Upper lobe of right lung (tissue), 1 donor: ENCODE results near the gene PKM. TPM values are rescaled to one million over a fixed set of nuclear protein-coding genes. Genes with fewer than 3 reads are reported as not detected.

Experiments
- ATAC-seq: fragments of 200-7000 bp; cut with Tn5 transposase; one replicate; pipeline ENCODE4 v1.9.1; 2020; ENCODE audit warnings: mild to moderate bottlenecking, moderate library complexity
- DNase-seq: peaks from one replicate; pipeline ENCODE4 v3.0.0-alpha.2; 2020
- H3K27ac ChIP-seq: fragments of 200-600 bp; one replicate; pipeline ENCODE4 v1.8.0; 2022
- H3K27me3 ChIP-seq: fragments of 200-600 bp; one replicate; pipeline ENCODE4 v1.8.0; 2022; ENCODE audit warnings: mild to moderate bottlenecking
- H3K36me3 ChIP-seq: fragments of 200-600 bp; one replicate; pipeline ENCODE4 v1.8.0; 2022
- H3K4me1 ChIP-seq: fragments of 200-600 bp; one replicate; pipeline ENCODE4 v1.8.0; 2022
- H3K4me3 ChIP-seq: fragments of 200-600 bp; one replicate; pipeline ENCODE4 v1.8.0; 2022; ENCODE audit warnings: mild to moderate bottlenecking
- H3K9me3 ChIP-seq: fragments of 200-600 bp; one replicate; pipeline ENCODE4 v1.8.0; 2022
- CTCF ChIP-seq: fragments of 200-600 bp; IDR thresholded peaks from one replicate; pipeline ENCODE4 v1.8.0; 2022; ENCODE audit warnings: antibody characterized with exemption
- intact Hi-C: fragments of 100-400 bp; cut with DNase I; formaldehyde crosslinking; loops from one replicate; pipeline ENCODE4 v1.11.0; 2022
- total RNA-seq: library from RNA; stranded (reverse); fragmentation: NEBNext Ultra II Directional; extraction: Animal tissue kit (Norgen Biotek cat#: 25700); gene quantifications from one replicate; pipeline ENCODE4 v1.2.1, GENCODE V29; 2021
- donor health status: DM: no; HTN: yes; CAD: no; lungs with severe emphysema.

Gene PKM
- total RNA-seq, 1 donor from 2014 or later: 426 TPM

GRCh38 chr15:72216079-72216478 is 14.9 kb downstream of the PKM start:
- peaks cover 4% of the 10 kb centered on the region for H3K4me1 ChIP-seq
- DNase-seq: no peak

DNA sequence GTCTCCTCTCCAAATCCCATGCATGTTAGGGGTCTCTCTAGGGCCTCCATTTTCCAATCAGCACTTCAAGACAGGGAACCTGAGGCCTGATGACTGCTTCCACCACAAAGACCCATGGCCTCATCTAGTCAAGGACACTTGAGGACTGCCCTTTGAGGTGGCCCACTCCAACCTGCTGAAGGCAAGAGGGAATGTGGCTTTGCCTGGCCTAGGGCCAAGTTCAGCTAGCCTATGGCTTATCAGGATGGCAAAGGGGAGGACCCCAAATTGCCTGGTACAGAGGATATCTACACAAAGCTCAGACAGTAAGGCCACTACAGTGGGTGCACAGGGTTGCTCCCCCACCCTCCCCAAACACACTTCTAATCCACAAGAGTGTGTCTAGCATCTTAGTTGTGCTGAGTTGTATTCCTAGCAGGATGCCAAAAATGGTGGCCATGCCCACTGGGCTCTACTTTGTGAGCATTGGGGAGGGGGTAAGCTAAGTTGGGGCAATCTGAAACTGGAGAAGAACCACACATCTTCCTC is 23.4 kb downstream of the PKM start:
- no peak for DNase-seq
- Histone ChIP-seq H3K4me1 (no peaks in the 10 kb centered on the region), H3K27ac (no peak overlapping the region), H3K9me3 (no peaks in the 10 kb centered on the region), H3K4me3 (no peak overlapping the region), H3K27me3 (no peaks in the 10 kb centered on the region), H3K36me3 (peaks cover 100% of the 10 kb centered on the region)
- TF ChIP-seq CTCF: no peak
- intact Hi-C loops: loop anchor here (10.0 kb wide), 1 partner anchor 77 kb away; no protein-coding TSS in a partner anchor
- ATAC-seq: no peak

More at GRCh38 chr15:72216079-72216478, 14.9 kb downstream of the PKM start:
- Histone ChIP-seq H3K27ac (no peak overlapping the region), H3K27me3 (no peaks in the 10 kb centered on the region), H3K36me3 (peaks cover 88% of the 10 kb centered on the region), H3K9me3 (no peaks in the 10 kb centered on the region), H3K4me3 (no peak overlapping the region)
- intact Hi-C loops: no loop called here
- ATAC-seq: no peak
- TF ChIP-seq CTCF: no peak

DNA sequence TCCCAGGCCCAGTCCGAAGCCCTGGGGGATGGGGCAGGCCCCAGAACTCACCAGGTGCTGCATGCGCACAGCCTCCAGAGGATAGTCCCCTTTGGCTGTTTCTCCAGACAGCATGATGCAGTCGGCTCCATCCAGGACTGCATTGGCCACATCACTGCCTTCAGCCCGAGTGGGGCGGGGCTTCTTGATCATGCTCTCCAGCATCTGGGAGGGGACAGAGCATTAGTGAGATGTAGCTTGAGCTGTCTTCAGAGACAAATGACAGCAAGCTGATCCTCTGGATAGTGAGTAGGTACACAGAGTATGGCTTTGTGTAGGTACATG is 24.4 kb downstream of the PKM start:
- intact Hi-C loops: loop anchor here (10.0 kb wide), 1 partner anchor 78 kb away; no protein-coding TSS in a partner anchor
- Histone ChIP-seq H3K4me3 (no peak overlapping the region), H3K9me3 (no peaks in the 10 kb centered on the region), H3K27ac (no peak overlapping the region), H3K4me1 (no peaks in the 10 kb centered on the region), H3K36me3 (peaks cover 100% of the 10 kb centered on the region), H3K27me3 (no peaks in the 10 kb centered on the region)
- no peak for DNase-seq
- ATAC-seq: no peak
- no peak for TF ChIP-seq CTCF

- no peak overlapping the region for H3K4me3 ChIP-seq
- no peaks in the 10 kb centered on the region for H3K4me1 ChIP-seq
- H3K27me3 ChIP-seq: no peaks in the 10 kb centered on the region
- no peaks in the 10 kb centered on the region for H3K9me3 ChIP-seq
- no peak overlapping the region for H3K27ac ChIP-seq
- DNase-seq: no peak
- ATAC-seq: no peak
- intact Hi-C loops: loop anchor here (10.0 kb wide), 1 partner anchor 79 kb away; no protein-coding TSS in a partner anchor
- peaks cover 100% of the 10 kb centered on the region for H3K36me3 ChIP-seq
- TF ChIP-seq CTCF: no peak
Observed at GRCh38 chr15:72205896-72206676, 24.9 kb downstream of the PKM start.

DNA sequence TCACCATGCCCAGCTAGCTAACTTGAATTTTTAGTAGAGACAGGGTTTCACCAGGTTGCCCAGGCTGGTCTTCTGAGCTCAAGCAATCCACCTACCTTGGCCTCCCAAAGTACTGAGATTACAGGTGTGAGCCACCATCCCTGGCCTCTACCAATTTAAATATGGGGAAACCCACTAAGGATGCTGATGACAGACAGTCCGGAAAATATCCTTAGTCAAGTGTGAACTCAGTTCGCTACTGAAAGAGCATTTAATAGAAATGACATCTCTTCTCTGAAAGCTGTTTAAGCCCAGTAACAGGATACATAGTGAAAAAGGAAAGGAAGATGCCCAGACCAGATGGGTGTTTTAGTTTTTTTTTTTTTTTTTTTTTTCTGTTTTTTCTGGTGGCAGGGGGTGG is 25.7 kb downstream of the PKM start:
- intact Hi-C loops: loop anchor here (10.0 kb wide), 1 partner anchor 80 kb away; no protein-coding TSS in a partner anchor
- Histone ChIP-seq H3K27ac (no peak overlapping the region), H3K4me3 (no peak overlapping the region), H3K4me1 (no peaks in the 10 kb centered on the region), H3K9me3 (no peaks in the 10 kb centered on the region), H3K27me3 (no peaks in the 10 kb centered on the region), H3K36me3 (peaks cover 99% of the 10 kb centered on the region)
- TF ChIP-seq CTCF: no peak
- DNase-seq: no peak
- no peak for ATAC-seq
